ENCODE measurements around the gene CYP26C1.

Gene CYP26C1

DNA sequence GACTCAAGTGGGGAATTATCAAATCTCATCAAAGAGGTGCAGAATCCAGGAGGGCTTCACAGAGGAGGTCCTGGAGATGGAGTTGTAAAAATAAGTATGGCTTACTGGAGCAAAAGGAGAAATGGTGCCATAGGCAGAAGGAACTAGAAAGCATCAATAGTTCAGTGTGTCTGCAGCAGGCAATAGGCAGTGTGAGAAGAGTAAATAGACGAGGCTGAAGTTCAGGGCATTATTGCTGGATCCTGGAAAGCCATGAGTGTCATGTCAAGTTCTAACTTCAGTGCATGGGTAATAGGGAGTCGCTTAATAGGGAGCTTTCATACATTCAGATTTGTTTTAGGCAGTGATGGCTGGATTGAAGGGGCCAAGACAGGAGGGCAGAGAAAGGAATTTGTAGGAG is 52.4 kb downstream of the CYP26C1 start:
- no peak for DNase-seq (ENCODE audit: low read depth in 2 of 2)

DNA sequence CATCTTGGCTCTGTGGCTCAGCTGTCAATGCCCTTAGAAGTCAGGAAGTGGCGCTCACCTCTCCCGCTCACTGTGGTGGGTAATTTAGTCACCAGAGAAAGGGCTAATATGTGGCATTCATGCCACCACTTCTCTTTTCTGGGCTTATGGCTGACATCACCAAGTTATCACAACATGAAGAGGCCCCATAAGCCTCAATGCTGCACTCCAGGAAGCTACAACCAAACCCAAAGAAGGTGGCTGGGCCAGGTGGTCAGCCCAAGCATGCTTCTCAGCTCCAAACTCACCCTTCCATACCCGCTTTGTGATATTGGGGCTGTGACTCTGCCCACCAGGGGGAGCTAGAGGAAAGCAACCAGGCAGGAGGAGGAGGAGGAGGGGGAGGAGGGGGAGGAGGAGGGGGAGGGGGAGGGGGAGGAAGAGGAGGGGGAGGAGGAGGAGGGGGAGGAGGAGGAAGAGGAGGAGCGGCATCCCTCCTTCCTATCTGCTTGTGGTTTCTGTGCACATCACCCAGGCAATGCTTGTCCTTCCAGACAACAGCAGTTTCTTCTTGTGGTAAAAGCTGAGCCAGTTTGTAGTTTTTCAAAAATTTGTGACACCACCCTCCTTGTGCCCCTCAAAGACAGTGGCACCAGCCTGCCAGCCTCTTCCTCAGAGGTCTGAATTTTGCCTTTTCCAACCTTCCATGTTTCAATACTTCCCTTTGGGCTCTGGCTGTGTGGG is 55.2 kb downstream of the CYP26C1 start:
- peak; percentile 60 to 64 for DNase-seq (ENCODE audit: low read depth in 2 of 2)

Data from stimulated activated CD4-positive, alpha-beta T cell treated with anti-CD3 and anti-CD28 coated beads, Interleukin-4, amount 100 ng/mL, for 48 hours (primary cell).